ENCODE measurements around the gene IFNAR2.
"Not testable (repeated sequence)": the region's sequence is repeated elsewhere in the genome, so short reads cannot be mapped to it uniquely, and the experiment has no call there.

IFNAR2 gene

DNA sequence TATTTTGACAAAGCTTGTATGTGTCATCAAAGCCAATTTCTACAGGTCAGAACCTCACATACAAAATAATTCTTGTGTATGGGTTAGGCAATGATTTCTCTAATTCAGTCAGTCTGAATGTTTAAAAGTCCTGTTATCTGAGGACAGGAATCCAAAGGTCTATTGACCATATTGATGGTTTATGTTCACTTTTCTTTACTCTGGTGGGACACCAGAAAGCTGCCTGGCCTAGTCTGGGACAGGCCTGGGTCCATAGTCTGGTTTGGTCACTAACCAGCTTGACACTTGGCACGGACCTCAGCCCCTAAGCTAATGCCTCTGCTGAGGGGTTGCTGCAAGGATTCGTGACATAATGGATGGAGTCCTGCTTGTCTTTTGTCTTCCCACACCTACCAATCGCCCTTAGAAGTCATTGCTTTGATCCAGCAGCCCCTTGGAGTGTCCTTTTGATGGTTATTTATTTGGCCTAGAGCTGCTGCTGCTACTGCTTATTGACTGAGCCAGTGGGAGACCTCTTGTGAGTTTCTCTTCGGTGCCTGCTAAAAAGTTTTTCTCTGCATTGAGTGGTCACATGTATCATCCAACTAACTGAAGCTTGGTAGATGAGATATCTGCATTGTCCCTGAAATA lies 15.7 kb downstream of the IFNAR2 start:
- DNase-seq: no peak

DNA sequence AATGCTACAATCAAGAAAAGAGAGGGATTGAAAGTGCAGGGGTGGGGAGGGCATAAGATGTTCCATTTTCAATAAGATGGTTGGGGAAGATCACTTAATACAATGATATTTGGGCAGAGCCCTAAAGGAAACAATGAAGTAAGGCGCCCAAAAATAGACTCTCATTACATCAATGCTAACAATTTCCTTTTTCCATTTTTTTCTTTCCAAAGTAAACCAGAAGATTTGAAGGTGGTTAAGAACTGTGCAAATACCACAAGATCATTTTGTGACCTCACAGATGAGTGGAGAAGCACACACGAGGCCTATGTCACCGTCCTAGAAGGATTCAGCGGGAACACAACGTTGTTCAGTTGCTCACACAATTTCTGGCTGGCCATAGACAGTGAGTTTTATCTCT lies 16.8 kb downstream of the IFNAR2 start:
- peak; percentile 41 for DNase-seq

- DNase-seq: no peak
Observed at GRCh38 chr21:33246963-33247362, 17.2 kb downstream of the IFNAR2 start.

GRCh38 chr21:33247599-33247998 lies 17.9 kb downstream of the IFNAR2 start:
- peak; percentile 75 for DNase-seq

- no peak for DNase-seq
Observed at GRCh38 chr21:33249331-33250002, 19.7 kb downstream of the IFNAR2 start.

- no peak for DNase-seq
Observed at GRCh38 chr21:33251119-33251518, 21.4 kb downstream of the IFNAR2 start.

DNA sequence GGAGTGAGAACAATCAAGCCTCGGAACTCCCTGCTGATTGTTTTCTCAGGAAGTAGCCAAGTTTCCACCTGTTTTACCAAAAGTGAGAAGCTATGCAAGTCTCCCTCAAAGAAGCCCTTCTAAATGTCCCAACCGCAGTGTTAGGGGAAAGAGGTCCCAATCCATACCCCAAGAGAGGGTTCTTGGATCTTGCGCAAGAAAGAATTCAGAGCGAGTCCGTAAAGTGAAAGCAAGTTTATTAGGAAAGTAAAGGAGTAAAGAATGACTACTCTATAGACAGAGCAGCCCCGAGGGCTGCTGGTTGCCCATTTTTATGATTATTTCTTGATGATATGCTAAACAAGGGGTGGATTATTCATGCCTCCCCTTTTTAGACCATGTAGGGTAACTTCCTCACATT lies 23.6 kb downstream of the IFNAR2 start:
- DNase-seq: not testable (repeated sequence)

DNA sequence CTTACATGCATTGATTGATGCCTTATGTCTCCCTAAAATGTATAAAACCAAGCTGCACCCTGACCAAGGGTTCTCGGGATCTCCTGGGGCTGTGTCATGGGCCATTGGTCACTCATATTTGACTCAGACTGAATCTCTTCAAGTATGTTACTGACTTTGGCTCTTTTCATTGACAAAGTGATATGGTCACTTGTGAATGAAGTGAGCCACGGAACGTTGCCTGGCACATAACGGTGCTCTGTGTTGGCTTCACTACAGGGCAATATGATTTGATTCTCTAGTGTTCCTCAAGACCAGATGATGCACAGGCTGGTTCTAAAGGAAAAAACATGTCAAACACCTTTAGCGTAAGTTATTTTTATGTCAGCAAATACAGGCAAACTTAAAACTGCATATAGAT lies 25.0 kb downstream of the IFNAR2 start:
- no peak for DNase-seq

GRCh38 chr21:33255404-33255803 lies 25.7 kb downstream of the IFNAR2 start:
- DNase-seq: no peak

- no peak for DNase-seq
Observed at GRCh38 chr21:33256019-33256418, 26.3 kb downstream of the IFNAR2 start.

DNA sequence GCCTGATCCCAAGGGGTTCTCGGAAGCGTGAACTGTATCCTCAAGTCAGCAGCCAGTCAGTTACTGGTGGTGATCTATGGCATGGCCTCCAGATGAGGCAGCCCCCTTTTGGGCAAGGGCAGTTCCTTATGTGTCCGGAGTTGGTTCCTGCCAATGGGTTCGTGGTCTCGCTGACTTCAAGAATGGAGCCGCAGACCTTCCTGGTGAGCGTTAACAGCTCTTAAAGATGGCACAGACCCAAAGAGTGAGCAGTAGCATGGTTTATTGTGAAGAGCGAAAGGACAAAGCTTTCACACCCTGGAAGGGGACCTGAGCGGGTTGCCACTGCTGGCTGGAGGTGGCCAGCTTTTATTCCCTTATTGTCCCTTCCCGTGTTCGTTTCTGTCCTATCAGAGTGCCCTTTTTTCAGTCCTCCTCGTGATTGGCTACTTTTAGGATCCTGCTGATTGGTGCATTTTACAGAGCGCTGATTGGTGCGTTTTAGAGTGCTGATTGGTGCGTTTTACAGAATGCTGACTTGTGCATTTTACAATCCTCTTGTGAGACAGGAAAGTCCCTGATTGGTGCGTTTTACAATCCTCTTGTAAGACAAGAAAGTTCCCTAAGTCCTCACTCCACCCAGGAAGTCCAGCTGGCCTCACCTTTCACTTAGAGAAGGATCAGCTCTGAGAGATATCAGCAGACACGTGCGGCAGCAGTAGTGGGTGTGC lies 27.5 kb downstream of the IFNAR2 start:
- DNase-seq: no peak

- DNase-seq: no peak
Observed at GRCh38 chr21:33258475-33258874, 28.7 kb downstream of the IFNAR2 start.

- DNase-seq: peak; percentile 23
Observed at GRCh38 chr21:33259428-33259827, 29.7 kb downstream of the IFNAR2 start.

DNA sequence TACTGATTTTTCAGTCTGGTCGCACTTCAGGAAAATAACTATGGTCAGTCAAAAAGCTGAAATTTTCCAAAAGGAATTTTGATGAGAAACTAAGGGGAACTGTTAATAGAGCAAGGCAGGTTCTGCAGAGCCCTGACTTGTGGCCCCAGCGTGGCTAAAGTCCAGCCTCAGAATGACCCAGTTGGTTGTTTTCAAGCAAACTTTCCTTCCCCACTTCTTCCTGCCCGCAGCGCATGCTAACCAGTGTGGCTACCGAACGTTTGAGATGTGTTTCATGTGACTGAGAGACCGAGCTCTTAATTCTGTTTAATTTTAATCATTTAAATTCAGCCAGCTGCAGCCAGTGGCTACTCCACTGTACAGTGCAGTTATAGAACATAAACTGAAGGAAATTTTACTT lies 30.3 kb downstream of the IFNAR2 start:
- peak; percentile 45 for DNase-seq

DNA sequence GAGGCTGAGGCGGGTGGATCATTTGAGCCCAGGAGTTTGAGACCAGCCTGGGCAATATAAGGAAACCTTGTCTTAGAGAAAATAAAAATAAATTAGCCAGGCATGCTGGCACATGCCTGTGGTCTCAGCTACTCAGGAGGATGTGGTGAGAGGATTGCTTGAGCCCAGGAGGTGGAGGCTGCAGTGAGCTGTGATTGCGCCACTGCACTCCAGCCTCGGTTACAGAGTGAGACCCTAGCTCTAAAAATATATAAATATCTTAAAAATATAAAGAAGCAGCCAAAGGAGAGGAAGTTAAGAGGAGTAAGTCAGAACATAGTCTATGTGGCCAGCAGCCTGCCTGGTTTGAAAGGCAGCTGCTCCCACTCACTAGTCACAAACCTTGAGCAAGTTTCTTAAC lies 31.9 kb downstream of the IFNAR2 start:
- DNase-seq: peak; percentile 97

DNA sequence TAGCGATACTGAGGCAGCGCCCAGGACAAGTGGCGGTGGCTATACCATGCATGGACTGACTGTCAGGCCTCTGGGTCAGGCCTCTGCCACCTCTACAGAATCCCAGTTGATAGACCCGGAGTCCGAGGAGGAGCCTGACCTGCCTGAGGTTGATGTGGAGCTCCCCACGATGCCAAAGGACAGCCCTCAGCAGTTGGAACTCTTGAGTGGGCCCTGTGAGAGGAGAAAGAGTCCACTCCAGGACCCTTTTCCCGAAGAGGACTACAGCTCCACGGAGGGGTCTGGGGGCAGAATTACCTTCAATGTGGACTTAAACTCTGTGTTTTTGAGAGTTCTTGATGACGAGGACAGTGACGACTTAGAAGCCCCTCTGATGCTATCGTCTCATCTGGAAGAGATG lies 33.2 kb downstream of the IFNAR2 start:
- DNase-seq: no peak

DNA sequence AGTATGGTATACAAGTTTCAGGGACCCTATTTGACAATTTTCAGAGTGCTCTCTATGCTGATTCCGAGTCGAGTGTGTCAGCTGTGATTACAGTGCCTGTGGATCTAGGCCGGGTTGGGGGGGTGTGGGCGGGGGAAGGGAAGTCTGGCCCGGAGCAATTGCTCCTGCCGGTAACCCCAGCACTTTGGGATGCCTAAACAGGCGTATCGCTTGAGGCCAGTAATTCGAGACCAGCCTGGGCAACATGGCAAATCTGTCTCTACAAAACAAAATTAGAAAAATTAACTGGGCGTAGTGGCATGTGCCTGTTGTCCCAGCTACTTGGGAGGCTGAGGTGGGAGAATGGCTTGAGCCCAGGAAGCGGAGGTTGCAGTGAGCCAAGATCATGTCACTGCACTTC lies 34.8 kb downstream of the IFNAR2 start:
- no peak for DNase-seq

DNA sequence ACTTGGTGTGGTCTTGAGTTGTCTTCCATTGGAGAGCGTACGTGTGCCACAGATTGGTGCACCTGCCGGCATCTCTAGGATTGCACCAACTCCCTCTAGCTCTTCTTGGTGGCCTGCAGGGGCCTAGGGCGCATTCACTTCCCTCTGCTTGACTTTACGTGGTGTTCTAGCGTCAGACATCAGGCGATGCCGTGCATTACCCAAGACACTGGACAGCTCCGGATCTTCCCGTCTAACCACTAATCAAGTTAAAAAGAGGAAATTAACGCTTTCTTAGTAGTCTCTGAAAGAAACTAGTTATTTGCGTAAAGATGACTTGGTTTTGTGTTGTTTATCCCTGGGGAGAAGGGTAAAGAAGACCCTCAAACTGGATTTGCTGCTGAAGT lies 35.9 kb downstream of the IFNAR2 start:
- peak; percentile 99 for DNase-seq

- DNase-seq: peak; percentile 71
Observed at GRCh38 chr21:33266050-33266788, 36.5 kb downstream of the IFNAR2 start, which contains the start of gene IL10RB. TSS of gene IL10RB (plus strand) at chr21:33266367. CDS start at chr21:33266466, 99 bp downstream.

DNA sequence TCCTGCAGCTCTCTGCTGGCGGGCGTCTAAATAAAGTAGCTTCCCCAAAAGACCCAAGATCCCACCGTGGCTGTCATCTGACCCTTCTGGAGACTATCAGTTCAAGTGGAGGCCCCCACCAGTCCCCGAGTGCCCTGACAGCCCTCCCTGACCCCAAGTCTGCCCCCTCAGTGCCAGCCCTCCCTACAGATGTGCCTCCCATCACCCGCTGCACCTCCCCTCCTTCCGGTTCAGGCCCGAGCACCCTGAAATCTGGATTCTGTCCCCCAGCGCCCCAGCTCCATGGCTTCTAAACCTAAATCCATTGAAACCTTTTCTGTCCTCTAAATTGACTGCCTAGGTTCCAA lies 37.0 kb downstream of the IFNAR2 start:
- peak; percentile 53 for DNase-seq

DNA sequence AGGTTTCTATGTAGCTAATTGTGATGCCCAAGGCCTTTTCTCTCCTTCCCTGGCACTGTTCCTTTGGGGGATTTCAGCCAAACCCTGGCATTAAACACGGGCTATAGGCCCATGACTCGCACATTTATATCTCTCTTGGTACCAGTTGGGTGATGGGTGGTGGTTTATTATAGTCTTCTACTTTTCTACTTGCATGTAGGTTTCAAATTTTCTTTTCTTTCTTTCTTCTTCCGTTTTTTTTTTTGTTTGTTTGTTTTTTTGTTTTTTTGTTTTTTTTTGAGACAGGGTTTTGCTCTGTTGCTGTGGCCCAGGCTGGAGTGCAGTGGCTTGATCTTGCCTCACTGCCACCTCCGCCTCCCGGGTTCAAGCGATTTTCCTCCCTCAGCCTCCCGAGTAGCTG lies 37.5 kb downstream of the IFNAR2 start:
- DNase-seq: no peak

- DNase-seq: no peak
Observed at GRCh38 chr21:33268393-33268736, 38.6 kb downstream of the IFNAR2 start.

- no peak for DNase-seq
Observed at GRCh38 chr21:33268737-33269441, 39.2 kb downstream of the IFNAR2 start.
